T-helper 17 cell (primary cell): ENCODE results near the gene CPEB1. TPM values are rescaled to one million over a fixed set of nuclear protein-coding genes. Genes with fewer than 3 reads are reported as not detected.

Experiments
- ATAC-seq: fragments of 150-1000 bp; cut with Tn5 transposase; 2 replicates; pipeline ENCODE4 v1.10.0; 2021; ENCODE audit warnings: mild to moderate bottlenecking, moderate library complexity
- DNase-seq, 3 donors: peaks; one replicate each; pipeline versions ENCODE4 v3.0.0 to v3.0.0-alpha.2; 2020 to 2021
- H3K9me3 ChIP-seq: one replicate; pipeline ENCODE4 v1.7.0; 2013; ENCODE audit warnings: low read length, mild to moderate bottlenecking; ENCODE audit not compliant: control insufficient read depth, poor library complexity, severe bottlenecking
- H3K27ac Mint-ChIP-seq: one replicate; pipeline ENCODE4 v1.8.0; 2022; ENCODE audit warnings: mild to moderate bottlenecking, moderate library complexity, mixed read lengths
- H3K27me3 Mint-ChIP-seq: one replicate; pipeline ENCODE4 v1.8.0; 2022; ENCODE audit warnings: mixed read lengths
- H3K36me3 Mint-ChIP-seq: one replicate; pipeline ENCODE4 v1.8.0; 2022; ENCODE audit warnings: low read depth, mixed read lengths
- H3K4me1 Mint-ChIP-seq: one replicate; pipeline ENCODE4 v1.8.0; 2022; ENCODE audit warnings: mild to moderate bottlenecking, mixed read lengths
- H3K4me3 Mint-ChIP-seq: one replicate; pipeline ENCODE4 v1.8.0; 2022; ENCODE audit warnings: mild to moderate bottlenecking, moderate library complexity, mixed read lengths
- total RNA-seq, 4 donors: library from RNA in 2 of 4; stranded (reverse) in 2 of 4; gene quantifications; one replicate each; pipeline ENCODE4 v1.2.3 and lab custom pipeline; 2022 to 2026

Gene CPEB1
- total RNA-seq (under 1 TPM; 0.32 to 0.50 TPM), total RNA-seq (lab: John Stamatoyannopoulos, UW) (0.46 to 0.98 reads per million in 2 donors)

DNA sequence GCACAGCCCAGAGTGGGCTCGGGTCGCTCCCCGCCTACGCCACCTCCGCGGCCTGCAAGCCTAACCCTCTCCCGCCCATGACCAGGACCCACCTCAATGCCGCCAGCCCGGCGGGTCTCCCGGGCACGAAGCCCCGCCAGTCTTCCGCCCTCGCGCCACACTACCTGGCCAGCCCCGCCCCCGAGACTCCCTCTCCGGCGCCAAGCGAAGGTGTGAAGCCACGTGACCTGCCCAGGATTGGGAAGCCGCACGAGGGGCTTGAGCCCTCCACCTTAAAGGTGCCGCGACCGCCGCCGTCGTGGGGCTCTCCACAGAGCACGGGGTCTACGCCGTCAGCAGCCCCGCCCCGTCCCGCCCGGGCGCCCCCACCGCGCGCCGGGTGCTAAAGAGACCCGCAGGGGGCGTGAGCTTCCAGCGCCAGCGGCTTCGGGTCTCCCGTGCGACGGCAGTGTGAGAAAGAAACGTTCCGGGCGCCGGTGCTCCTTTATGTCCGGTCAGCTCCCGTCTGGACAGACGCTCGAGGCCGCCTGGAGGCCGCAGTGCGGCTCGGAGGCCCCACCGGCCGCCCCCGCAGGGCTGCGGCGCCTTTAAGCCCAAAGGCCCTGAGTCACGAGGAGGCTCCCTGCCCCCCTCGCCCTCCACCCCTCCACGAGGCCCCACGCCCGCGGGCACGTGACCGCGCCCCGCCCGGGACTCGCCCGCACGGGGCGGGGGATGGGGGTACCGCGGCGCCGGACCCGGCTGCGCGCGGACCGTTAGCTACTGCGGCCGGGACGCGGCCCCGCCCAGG, at the start of gene CPEB1:
Gene CPEB1 (minus strand): TSS at position 319 of the 790 bp plus-strand sequence. CDS start 18,904 bp downstream, outside the sequence.
- H3K4me3 Mint-ChIP-seq, result peak within 1 kb of the TSS; percentile 80
- H3K36me3 Mint-ChIP-seq, result peaks cover 4% of the 10 kb centered on the region
- H3K9me3 ChIP-seq, result no peaks in the 10 kb centered on the region
- DNase-seq (no peak), ATAC-seq (peak; percentile 68)
- no peak within 1 kb of the TSS for H3K27ac Mint-ChIP-seq
- peaks cover 65% of the 10 kb centered on the region for H3K27me3 Mint-ChIP-seq
- peaks cover 11% of the 10 kb centered on the region for H3K4me1 Mint-ChIP-seq

DNA sequence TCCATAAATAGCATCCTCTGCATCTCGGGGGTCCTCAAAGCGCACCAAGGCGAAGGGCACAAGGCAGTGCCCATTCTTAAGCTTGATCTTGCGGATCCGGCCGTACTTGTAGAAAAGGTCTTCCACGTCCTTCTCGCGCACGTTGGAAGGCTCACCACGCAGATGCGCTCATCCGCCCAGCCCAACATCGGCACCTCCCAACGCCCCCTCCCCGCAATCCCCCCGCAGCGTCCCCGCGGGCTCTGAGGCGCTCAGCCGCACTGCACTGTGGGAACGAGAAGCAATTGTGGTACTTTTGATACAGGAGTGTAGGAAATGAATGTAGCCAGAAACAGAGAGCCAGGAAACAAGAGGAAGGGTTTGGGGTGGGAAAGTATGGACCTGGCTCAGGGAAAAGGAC, 45.0 kb upstream of the CPEB1 start:
- no peaks in the 10 kb centered on the region for H3K4me1 Mint-ChIP-seq

DNA sequence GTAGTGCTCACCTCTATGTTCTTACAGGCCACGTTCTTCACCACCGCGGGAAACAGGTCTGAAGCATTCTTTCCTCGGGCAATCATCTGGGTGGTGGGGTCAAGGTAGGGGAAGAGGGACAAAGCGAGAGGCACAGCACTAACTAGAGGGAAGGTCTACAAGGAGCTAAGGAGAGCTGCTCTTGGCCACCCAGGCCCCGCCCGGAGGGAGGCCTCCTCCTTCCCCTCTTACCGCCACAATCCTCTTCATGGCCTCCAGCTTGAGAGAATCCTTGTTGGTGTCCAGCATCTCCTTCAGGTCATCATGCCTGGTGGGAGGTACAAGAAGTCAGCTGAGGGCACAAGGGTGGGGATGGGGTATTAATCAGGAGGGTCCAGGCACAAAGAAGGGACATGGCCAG, 42.0 kb upstream of the CPEB1 start:
- peaks cover 9% of the 10 kb centered on the region for H3K27me3 Mint-ChIP-seq
- DNase-seq (no peak), ATAC-seq (no peak)
- no peaks in the 10 kb centered on the region for H3K36me3 Mint-ChIP-seq
- H3K4me3 Mint-ChIP-seq, result no peak overlapping the region
- H3K4me1 Mint-ChIP-seq, result no peaks in the 10 kb centered on the region
- H3K9me3 ChIP-seq, result no peaks in the 10 kb centered on the region
- H3K27ac Mint-ChIP-seq, result no peak overlapping the region

More for the DNA sequence above, 45.0 kb upstream of the CPEB1 start:
- H3K27me3 Mint-ChIP-seq, result no peaks in the 10 kb centered on the region
- no peak overlapping the region for H3K4me3 Mint-ChIP-seq
- H3K27ac Mint-ChIP-seq, result no peak overlapping the region
- ATAC-seq (no peak), DNase-seq (no peak)
- H3K36me3 Mint-ChIP-seq, result no peaks in the 10 kb centered on the region
- H3K9me3 ChIP-seq, result no peaks in the 10 kb centered on the region

DNA sequence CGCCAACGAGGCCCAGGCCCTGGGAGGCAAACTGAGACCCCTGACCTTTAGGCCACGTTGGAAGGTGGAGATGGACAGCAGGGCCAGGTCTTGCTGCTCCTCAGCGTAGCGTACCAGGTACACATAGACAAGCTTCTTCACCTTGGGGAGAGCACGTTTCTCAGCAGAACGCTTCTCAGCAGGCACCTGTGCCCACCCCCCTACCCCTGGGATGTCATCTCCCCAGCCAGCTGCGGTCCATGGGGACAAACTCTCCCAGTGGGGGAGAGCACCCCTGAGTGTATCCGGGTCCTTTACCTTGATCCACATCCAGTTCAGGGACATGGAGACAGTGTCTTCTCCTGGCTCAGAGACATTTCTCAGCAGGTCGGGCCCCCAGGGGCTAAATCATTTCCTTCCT, 41.5 kb upstream of the CPEB1 start:
- DNase-seq, result no peak
- H3K27ac Mint-ChIP-seq, result no peak overlapping the region
- no peaks in the 10 kb centered on the region for H3K9me3 ChIP-seq
- ATAC-seq, result no peak
- H3K27me3 Mint-ChIP-seq, result peaks cover 10% of the 10 kb centered on the region
- H3K36me3 Mint-ChIP-seq, result no peaks in the 10 kb centered on the region
- H3K4me1 Mint-ChIP-seq, result no peaks in the 10 kb centered on the region
- H3K4me3 Mint-ChIP-seq, result no peak overlapping the region

DNA sequence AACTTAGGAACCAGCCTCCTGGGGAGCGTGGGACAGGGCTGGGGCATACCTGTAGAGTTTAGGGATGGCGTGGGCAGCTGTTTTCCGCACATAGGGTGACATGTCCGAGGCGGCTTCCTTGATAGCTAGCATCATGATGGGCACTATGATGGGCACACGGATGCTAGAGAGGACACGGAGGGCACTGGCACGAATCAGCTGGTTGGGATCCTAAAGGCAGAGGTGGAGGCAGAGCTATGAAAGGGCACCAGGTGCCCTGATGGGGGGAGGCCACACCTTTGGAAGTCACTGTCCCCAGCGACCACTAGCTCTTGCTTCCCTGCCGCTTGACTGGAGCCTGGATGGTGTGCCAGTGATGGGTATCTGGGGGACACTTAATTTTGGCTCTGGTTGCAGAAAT, 34.2 kb upstream of the CPEB1 start:
- H3K27me3 Mint-ChIP-seq, result peaks cover 10% of the 10 kb centered on the region
- H3K4me1 Mint-ChIP-seq, result peaks cover 7% of the 10 kb centered on the region
- DNase-seq (no peak), ATAC-seq (no peak)
- H3K9me3 ChIP-seq, result no peaks in the 10 kb centered on the region
- H3K4me3 Mint-ChIP-seq, result peak overlapping the region; percentile 92
- H3K27ac Mint-ChIP-seq, result peak overlapping the region; percentile 92
- H3K36me3 Mint-ChIP-seq, result no peaks in the 10 kb centered on the region

DNA sequence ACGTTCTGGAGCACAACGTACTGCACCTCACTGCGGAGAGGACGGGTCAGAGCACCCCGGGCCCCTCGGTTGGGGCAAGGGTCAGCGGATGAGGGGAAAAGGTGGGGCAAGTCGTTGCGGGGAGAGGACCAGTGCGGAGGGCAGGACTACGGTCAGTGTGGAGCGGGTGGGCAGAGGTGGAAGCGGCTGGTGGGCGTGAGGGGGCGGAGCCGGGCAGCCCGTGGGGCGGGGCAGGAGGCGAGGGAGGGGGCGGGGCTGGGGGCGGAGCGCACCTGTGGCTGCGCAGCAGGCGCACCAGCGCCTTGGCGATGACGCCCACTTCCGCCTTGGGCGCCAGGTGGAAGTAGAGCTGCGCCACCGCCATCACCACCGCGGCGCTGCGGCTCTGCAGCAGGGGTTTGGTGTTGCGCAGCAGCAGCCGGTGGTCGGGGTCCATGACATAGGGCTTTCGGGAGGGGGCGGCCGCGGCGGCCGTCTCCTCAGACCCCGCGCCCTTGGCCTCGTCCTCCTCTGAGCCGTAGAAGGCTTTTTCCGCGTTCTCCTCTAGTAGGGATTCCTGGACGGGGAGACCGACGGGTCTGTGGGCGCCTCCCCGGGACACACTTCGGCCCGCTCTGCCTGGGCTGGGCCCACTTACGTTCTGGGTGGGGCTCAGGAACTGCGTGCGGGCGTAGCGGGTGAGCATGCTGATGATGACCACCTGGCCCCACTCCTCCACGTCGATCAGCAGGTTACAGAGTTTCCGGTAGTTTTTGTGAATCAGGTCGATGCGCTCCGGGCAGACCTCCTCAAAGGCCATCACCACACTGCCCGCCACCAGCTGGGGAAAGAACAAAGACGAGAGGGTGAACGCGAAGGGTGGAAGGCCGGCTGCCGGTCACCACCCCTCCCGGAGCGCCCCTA, 33.3 kb upstream of the CPEB1 start:
- DNase-seq (peak; percentile 66 to 69 (median 67)), ATAC-seq (peak; percentile 98)
- Mint-ChIP-seq H3K4me1 (peaks cover 7% of the 10 kb centered on the region), H3K27ac (peak overlapping the region; percentile 92), H3K27me3 (peaks cover 10% of the 10 kb centered on the region), H3K4me3 (peak overlapping the region; percentile 92), H3K36me3 (no peaks in the 10 kb centered on the region)
- H3K9me3 ChIP-seq, result no peaks in the 10 kb centered on the region

DNA sequence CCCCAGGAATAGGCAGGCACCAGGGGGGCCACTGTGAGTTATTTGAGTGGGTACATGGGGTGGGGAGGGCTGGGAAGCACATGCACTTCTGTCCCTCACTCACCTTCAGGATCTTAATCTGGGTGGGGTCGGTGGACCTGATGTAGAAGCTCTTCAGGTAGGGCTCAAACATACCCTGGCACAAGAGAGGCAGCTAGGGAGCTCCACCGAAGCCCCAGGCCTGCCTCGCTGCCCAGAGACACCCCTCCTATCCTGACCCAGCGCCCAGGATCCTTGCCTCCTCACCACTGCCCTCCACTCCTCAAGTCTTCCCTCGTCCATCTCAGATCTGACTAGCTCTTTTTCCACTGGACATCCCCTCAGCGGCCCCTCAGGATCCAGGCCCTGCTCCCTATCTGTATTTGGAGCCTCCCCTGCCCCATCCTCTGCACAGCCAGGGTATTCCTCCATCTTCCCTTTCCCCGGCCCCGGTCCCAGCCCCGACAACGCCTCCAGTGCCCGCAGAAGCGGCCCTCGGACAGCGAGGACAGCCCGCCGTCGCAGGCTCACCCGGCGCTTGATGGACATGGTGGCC, 32.5 kb upstream of the CPEB1 start:
- peak overlapping the region; percentile 92 for H3K4me3 Mint-ChIP-seq
- peaks cover 6% of the 10 kb centered on the region for H3K27me3 Mint-ChIP-seq
- no peak for ATAC-seq
- no peak overlapping the region for H3K27ac Mint-ChIP-seq
- no peaks in the 10 kb centered on the region for H3K9me3 ChIP-seq
- H3K36me3 Mint-ChIP-seq, result no peaks in the 10 kb centered on the region
- H3K4me1 Mint-ChIP-seq, result peaks cover 7% of the 10 kb centered on the region
- no peak for DNase-seq

DNA sequence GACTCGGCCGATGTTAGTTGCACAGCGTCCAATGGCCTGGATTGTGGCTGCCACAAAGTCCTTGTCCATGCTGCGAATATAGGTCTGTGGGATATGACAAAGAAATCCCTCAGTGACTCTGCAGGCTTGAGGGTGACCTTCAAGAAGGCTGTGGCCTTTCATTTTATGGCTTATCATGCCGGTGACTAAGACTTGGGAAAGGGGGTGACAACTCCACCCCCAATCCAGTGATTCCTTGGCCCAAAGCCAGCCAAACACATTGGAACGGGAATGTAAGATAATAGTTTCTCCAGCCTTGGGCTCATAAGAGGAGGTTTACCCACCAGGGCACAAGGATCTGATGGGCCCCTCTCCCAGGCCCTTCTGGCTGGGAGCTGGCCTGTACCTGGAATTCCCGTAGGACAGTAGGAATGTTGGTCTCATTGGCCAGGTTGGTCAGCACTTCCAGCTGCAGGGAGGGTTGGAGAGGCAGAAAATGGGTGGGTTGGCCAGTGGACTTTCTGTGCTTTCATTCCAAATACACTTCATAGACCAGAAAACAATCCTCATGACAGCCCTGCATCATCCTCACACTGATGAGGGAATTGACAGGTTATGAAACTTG, 30.7 kb upstream of the CPEB1 start:
- Mint-ChIP-seq H3K4me3 (no peak overlapping the region), H3K36me3 (no peaks in the 10 kb centered on the region), H3K27me3 (no peaks in the 10 kb centered on the region), H3K27ac (no peak overlapping the region), H3K4me1 (peaks cover 7% of the 10 kb centered on the region)
- DNase-seq (no peak), ATAC-seq (no peak)
- no peaks in the 10 kb centered on the region for H3K9me3 ChIP-seq

DNA sequence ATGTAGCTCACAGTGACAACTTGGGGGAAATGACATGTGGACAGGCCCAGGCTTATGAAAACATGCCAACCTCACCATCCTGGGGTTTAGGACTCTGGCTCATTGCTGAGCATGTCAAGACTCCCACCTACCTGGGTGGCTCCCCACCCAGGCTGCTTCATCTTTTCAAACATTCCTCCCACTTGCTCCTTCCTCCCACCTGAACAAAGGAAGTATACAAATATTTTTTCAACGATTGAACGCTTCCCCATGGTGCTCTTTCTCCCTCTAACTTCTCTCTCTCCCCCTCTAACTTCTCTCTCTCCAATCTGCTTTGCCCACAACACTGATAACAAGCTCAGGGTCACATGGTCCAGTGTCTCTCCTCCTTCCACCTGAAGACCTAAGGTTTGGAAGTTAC, 27.7 kb upstream of the CPEB1 start:
- no peak for DNase-seq
- Mint-ChIP-seq H3K36me3 (no peaks in the 10 kb centered on the region), H3K4me3 (no peak overlapping the region), H3K4me1 (no peaks in the 10 kb centered on the region), H3K27me3 (no peaks in the 10 kb centered on the region), H3K27ac (peak overlapping the region; percentile 39)
- no peak for ATAC-seq
- no peaks in the 10 kb centered on the region for H3K9me3 ChIP-seq

DNA sequence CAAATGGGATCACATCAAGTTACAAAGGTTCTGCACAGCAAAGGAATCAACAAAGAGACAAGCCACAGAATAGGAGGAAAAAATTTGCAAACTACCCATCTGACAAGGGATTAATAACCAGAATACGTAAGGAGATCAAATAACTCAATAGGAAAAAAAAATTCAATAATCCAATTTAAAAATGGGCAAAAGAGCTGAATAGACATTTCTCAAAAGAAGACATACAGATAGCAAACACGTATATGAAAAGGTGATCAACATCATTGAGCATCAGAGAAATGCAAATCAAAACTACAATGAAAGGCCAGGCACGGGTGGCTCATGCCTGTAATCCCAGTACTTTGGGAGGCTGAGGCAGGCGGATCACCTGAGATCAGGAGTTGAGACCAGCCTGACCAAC, 23.5 kb upstream of the CPEB1 start:
- Mint-ChIP-seq H3K4me3 (no peak overlapping the region), H3K36me3 (peaks cover under 1% of the 10 kb centered on the region), H3K27me3 (peaks cover 13% of the 10 kb centered on the region), H3K4me1 (no peaks in the 10 kb centered on the region), H3K27ac (no peak overlapping the region)
- ATAC-seq (no peak), DNase-seq (no peak)
- no peaks in the 10 kb centered on the region for H3K9me3 ChIP-seq

DNA sequence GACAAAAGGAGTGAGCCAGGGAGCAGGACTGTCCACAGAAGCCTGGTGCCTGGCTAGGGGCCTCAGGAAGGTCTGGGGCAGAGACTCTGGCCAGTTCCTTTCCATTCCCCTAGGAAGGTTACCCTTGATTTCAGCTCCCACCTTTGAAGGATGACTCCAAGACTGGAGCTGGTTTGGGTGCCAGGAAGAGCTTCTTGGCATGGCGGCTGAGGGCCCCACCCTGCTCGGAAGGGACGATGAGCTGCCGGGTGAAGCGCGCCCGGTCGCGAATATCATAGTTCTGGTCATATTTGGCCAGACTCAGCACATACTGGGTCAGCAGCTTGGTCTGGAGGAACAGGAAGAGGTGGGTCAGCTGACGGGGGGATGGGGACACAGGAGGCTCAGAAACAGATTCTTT, 19.4 kb upstream of the CPEB1 start:
- Mint-ChIP-seq H3K4me1 (no peaks in the 10 kb centered on the region), H3K36me3 (peaks cover 2% of the 10 kb centered on the region), H3K27ac (no peak overlapping the region), H3K4me3 (no peak overlapping the region), H3K27me3 (peaks cover 44% of the 10 kb centered on the region)
- DNase-seq, result no peak
- H3K9me3 ChIP-seq, result no peaks in the 10 kb centered on the region
- no peak for ATAC-seq

DNA sequence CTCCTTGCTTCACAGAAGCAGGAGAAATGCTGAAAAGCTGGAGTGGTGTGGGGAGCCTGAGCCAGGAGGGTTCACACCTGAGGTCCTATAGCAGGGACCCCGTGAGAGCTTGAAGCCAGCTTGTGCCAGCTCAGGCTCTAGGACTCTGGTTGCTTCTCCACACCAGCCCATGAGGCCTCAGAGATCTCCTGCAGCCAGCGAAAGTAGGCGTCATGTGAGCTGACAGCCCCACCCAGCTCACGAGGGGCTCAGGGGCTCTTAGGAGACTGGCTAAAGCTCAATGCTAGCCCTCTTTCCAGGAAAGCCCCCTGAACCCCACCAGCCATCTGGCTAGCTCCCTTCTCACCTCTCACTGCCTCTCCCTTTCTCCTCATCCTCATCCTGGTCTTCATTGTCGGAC, 16.9 kb upstream of the CPEB1 start:
- Mint-ChIP-seq H3K4me3 (no peak overlapping the region), H3K27me3 (peaks cover 59% of the 10 kb centered on the region), H3K27ac (no peak overlapping the region), H3K36me3 (peaks cover 2% of the 10 kb centered on the region), H3K4me1 (no peaks in the 10 kb centered on the region)
- DNase-seq (no peak), ATAC-seq (no peak)
- H3K9me3 ChIP-seq, result no peaks in the 10 kb centered on the region

DNA sequence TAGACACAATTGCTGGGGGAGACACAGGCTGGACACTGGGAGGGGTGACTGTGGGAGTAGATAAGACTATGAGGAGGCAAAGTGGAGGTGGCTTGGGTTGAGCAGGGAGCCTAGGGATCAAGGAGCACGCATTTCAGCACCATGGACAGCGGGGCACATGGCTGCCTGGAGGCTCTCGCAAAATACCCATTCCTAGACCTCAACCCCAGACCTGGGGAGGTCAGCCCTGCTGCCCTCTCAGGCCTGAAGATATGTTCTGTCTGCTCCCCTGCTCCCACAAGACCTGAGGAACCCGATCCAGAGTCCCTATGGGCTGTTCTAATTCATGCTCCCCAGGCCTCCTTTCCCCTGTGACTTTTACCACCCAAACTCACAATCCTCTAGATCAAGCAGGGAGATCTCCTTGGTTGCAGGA, 16.0 kb upstream of the CPEB1 start:
- peaks cover 2% of the 10 kb centered on the region for H3K36me3 Mint-ChIP-seq
- DNase-seq (peak in 2 of 3 donors; percentile 26 to 32), ATAC-seq (no peak)
- no peaks in the 10 kb centered on the region for H3K4me1 Mint-ChIP-seq
- H3K4me3 Mint-ChIP-seq, result no peak overlapping the region
- H3K27ac Mint-ChIP-seq, result no peak overlapping the region
- peaks cover 61% of the 10 kb centered on the region for H3K27me3 Mint-ChIP-seq
- H3K9me3 ChIP-seq, result no peaks in the 10 kb centered on the region
